NAMALWA (cell line): ENCODE measurements around the gene IQCC.

Experiments
- DNase-seq: peaks from one replicate; pipeline ENCODE4 v3.0.0-alpha.2; 2015; ENCODE audit warnings: low spot score

The IQCC gene

DNA sequence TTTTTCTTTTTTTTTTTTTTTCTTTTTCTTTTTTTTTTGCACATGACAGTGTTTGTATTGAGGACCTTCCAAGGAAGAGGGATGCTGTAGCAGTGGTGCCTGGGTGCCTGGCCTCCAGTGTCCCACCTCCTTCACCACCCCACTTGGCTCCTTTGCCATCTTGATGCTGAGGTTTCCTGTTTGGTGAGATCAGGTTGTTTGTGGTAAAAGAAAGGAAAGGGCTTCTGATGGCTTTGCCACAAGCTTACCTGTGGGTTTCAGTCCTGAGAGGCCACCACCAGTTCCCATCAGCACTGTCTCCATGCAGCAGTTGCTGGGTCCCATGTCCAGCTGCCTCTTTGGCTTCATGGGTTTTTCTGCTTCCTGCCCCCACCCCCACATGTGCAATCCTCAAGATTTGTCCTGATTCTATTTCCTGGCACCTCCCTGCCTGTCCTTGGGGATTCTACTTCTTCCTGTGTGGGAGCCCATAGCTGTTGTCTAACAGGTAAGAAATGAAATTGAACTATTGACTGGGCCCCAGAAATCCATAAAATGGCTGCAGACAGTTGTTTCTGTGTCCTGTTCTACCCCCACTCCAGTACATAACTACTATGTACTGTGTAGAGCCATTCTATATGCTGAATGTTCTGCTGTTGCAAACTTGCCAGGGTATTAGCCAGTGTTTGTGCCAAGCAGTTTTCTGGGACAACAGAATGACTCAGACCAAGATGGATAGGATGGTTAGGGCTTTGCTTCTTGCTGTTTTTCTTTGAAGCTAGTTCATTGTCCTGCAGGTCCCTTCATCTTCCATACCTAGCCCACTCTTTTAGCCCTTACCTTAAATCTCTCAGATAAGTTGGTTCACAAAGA lies 9.3 kb upstream of the IQCC start:
- DNase-seq: no peak

DNA sequence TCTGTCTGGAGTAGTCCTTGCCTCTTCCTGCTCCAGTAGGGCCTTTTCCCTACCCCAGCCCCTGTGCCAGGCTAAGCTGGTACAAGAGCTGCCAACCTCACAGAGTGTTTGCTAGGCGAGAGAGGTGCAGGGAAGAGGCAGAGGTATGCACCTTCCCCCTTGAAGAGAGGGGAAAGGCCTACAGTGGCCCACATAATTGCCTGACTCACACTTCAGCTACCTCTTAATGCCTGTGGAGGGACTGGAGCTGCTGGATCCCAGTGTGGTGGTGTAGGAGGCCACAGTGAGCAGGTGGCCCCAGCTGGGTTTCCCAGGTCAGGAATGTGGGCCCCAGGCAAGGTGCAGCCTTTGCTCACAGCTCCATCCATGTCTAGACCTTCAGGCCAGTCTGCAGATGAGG lies 8.4 kb upstream of the IQCC start:
- DNase-seq: no peak

DNA sequence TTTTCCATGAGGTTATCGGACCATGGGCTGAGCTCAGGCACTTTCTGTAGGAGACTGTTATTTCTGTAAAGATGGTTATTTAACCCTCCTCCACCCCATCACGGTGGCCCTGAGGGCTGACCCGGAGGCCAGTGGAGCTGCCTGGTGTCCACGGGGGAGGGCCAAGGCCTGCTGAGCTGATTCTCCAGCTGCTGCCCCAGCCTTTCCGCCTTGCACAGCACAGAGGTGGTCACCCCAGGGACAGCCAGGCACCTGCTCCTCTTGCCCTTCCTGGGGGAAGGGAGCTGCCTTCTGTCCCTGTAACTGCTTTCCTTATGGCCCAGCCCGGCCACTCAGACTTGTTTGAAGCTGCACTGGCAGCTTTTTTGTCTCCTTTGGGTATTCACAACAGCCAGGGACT lies 7.6 kb upstream of the IQCC start:
- DNase-seq: no peak

DNA sequence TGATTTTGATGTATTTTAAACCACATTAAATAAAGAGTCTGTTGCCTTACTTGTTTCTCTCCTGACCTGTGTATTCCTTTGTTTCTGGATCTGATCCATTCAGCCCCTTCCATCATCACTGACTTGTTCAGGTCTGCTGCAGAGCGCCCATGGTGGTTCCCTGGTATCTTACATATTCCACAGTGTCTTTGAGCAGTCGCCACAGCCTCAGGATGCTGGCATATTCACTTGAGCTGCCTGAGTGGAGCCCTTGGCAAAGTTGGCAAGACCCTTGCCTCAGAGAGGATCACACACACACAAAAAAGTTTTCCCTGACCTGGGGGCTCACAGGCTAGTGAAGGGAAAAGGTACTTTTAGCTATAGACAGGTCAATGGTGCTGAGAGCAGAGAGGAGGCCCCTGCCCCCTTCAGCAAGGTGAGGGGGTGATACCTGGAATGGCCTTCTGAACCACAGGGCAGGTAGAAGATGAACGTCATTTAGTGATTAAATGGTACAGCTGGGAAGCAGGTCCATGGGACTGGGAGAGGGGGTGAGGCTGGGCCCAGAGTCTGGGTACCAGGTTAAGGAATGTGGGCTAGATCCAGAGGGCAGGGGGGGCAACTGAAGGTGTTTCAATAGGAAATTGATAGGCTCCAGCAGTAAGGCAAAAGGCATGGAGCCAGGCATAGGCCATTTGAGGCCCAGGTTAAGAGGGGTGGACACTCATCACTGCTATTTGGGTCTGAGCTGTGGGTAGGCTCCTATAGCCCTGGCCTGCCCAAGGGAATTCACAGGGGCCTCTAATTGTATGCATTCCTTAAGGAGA lies 7.0 kb upstream of the IQCC start:
- DNase-seq: no peak

DNA sequence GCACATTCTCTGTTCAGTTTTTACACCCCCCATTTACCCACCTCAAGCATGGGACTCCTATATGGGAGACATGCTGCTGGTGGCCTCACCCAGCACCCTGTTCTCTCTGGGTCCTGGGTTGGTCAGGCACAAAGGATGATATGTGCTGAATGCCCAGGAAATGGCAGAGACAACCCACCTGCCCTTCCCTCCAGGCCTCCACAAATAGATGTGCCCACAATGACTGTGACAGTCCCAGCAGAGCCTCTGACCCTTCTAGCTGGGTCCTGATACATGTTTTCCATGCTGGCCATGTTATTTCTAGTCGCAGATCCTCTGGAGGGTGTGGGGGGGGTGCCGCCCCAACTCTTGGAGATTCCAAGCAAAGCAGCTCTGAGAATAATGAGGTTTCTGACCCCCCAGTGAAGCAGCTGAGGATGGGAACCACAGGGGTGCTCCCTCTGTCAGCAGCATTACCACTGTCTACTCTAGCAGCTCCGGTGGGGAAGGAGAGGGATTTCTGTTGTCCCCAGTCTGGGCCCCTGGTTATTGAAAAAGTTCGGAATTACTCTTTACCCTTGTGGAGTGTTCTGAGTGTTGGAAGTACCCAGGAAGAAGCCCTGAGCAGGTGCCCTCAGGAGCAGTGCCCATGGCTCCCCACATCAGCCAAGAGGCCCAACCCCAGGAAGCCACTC lies 6.3 kb upstream of the IQCC start:
- no peak for DNase-seq

DNA sequence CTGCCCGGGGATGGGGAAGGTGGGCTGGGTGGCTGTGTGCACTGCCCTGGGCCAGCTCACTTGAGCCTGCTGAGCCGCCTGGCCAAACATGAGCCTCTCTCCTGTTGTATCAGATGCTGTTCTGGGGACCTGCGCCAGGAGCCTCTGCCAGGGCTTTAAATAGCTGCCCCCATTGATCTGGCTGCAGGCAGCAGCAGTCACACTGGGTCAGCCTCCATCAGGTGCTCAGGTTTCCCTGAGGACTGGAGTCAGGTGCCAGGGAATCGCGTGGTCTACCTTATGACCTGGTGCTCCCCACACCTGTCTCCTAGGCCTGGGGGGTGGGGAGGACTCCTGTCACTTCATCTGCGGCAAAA lies 5.8 kb upstream of the IQCC start:
- no peak for DNase-seq

DNA sequence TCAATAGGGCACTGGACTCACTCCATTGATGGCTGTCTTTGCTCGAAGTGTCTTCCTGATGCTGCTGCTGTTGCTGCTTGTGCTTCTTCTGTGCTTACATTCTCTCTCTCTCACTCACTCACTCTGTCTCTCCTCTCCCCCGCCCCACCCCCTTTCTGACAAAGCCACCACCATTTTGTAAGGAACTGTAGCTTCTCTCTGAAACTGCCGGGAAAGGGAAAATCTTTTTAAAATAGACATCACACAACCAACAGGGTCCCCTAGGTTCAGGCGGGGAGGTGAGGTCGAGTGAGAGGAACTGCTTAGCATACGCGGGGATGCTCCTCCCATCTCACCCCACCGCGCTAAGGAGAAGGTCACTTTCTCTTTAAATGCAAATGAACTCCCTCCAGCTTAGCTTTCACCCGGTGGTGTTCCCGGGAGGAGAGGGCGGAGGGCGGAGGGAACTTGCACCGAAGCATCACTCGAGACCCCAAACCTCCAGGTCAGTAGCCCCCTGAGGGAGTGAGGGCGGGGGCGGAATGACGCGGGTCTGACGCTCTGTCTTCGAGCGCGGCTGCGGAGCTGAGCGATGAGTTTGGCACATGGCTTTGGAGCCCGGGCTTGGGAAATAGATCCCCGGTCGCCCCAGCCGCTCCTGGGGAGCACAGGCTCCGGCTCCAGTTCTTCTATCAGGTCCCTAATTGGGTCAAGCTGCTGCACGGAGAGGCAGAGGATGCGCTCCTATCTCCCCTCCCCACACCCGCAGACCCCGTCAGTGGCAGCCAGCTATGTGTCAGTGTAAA lies 5.1 kb upstream of the IQCC start, which contains the start of gene CCDC28B:
CCDC28B (plus strand) TSS at position 370 of the 785 bp plus-strand sequence. CDS start 1,341 bp downstream, outside the sequence.
- peak; percentile 78 for DNase-seq

DNA sequence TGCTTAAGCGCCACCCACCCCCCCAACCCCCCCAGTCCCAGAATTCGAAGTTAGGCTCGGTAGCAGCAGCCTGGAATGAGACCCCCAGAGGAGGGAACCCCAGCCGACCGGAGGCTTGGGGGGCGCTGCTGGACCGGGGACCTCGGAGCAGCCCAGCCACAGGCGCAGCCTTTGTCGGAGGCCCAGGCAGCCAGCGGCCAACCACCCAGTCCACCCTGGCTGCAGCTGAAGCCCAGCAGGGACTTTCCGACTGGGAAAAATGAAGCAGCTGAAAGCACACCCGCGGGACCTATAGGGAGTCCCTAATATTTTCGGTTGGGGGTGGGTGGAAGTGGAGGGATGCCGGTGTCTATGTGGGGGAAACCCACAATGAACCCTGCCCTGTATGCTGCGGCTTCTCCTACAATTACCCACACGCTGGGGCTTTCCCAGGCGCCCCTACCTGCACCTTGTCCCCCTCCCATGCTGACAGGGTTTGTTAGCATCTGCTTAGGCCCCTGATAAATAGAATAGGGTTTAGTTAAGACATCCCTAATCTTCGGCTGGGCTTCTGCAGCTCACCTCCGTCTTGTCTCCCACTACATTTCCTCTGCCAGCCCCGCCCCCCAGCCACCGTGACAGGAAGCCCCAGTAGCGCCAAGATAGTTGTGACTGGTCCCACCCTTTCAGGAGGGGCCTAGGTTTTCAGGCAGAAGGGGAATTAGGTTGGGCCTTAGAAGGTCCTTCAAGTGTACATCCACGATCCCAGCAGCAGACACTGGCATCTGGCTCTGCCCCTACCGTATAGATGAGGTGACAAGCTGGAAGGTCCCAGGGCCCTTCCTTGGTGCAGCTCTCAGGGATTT lies 4.2 kb upstream of the IQCC start:
- peak; percentile 62 for DNase-seq

DNA sequence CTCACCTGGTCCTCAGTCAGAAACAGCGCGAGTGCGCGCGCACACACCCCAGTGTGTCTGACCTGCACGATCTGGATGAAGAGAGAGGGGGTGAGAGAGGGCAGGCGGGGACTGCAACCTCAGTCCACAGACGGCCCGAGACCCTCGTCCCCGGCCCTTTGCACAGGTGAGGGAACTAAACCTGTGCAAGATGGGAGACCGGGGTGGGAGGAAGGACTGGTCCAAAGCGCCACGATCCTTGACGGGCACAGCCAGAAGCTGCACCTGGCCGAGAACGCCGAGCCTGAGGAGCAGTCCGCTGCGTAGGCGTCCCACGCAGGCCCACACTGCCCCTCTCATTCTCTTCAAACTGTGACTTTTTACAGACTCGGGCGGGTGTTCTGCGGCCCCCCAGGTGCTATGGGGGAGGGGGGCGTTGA lies 519 bp upstream of the IQCC start:
- DNase-seq: no peak

DNA sequence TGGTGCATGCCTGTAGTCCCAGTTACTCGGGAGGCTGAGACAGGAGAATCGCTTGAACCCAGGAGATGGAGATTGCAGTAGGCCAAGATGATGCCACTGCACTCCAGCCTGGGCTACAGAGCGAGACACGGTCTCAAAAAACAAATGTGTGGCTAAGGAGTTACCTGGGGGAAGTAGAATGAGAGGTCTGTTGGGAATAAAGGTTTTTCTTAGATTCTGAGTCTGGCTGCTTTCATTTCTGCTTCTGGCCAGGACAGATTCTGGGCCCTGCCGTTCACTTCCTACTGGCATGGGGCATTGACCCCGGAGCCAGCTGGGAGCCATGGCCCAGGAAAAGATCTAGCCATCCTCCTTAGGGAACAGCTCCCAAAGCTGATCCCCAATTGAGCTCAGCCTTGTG lies 3.0 kb downstream of the IQCC start:
- no peak for DNase-seq

DNA sequence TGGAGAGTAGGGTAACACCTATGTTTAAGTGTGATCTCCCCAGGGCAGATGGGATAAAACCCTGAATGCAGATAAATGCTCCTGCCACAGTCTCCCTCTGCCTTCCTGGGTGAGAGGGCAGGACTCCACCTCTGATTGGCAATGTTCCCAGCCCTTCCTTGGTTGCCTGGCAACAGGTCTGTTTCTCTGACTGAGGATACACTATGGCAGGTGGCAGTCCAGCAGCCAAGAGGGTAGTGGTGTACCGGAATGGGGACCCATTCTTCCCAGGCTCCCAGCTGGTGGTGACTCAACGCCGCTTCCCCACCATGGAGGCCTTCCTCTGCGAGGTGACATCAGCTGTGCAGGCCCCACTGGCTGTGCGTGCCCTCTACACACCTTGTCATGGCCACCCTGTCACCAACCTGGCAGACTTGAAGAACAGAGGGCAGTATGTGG lies 3.4 kb downstream of the IQCC start, which contains the start of gene DCDC2B:
DCDC2B (plus strand) TSS at position 199 of the 438 bp plus-strand sequence; CDS start at position 204, 5 bp downstream.
- DNase-seq: no peak

DNA sequence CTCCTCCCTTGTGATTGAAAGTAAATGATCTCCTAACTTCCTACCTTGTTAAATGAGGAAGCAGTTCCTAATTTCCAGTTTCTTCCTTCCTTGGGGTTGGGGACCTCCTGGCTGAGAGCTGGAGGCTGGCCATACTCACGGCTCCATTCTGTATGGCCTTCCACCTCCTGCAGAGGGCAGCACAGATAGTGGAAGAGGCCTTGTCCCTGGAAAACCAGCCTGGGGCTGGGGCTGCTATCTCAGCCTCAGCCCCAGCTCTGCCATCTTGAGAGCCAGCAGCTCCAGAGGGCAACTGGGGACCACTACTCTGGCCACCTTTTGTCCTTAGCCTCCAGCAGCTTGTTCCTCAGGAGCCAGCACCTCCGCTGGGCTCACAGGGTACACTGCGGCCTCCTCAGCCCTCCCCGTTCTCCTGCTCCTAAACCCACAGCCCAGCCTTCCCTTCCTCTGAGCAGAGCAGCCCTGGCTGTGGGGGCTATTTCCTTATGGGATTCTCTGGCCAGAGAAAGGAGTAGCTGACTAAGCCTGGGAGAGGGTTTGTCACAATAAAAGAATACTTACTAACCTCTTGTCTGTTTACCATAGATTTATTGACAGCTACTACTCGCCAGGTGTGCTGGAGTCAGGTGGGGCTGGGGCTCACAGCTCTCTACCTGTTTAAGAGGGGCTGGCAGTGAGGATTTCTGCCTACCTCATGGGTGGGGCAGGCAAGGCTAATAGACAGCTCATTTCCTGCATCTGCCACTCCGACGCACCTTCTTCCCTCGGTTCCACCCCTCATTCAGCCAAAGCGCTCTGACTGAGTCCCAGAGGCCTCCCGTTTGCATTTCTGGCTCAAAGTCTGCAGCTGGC lies 10.4 kb downstream of the IQCC start:
- DNase-seq: peak; percentile 76

DNA sequence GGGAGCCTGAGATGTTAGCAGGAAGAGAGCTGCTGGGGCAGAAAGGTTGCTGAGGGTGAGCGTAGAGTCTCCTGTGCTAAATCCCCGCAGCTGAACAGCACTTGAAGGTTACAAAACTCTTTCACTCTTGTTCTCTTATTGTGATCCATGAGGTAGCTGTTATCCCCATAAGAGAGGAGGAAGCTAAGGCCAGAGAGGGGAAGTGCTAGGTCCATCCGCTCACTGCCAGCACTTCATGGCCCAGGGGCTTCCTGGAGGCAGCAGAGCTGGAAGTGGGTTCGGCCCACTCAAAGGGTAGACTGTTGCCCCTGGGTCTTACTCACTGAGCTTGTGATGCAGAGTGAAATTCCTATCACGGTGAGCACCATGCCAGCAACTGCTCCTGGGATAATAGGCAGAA lies 11.1 kb downstream of the IQCC start:
- no peak for DNase-seq

DNA sequence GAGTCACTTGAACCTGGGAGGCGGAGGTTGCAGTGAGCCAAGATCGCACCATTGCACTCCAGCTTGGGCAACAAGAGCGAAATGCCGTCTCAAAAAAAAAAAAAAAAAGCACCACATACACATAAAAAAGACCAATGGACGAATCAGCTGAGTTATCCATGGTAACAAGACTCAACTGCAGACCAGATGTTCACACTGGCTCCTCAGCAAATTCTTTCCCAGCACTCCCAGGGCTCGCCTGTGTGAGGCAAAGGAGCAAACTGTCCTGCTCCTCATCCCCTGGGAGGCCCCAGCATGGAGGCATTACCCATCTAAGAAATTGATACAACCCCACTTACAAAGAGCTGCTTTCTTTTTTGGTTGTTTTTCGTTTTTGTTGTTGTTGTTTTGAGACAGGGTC lies 13.6 kb downstream of the IQCC start:
- DNase-seq: no peak

DNA sequence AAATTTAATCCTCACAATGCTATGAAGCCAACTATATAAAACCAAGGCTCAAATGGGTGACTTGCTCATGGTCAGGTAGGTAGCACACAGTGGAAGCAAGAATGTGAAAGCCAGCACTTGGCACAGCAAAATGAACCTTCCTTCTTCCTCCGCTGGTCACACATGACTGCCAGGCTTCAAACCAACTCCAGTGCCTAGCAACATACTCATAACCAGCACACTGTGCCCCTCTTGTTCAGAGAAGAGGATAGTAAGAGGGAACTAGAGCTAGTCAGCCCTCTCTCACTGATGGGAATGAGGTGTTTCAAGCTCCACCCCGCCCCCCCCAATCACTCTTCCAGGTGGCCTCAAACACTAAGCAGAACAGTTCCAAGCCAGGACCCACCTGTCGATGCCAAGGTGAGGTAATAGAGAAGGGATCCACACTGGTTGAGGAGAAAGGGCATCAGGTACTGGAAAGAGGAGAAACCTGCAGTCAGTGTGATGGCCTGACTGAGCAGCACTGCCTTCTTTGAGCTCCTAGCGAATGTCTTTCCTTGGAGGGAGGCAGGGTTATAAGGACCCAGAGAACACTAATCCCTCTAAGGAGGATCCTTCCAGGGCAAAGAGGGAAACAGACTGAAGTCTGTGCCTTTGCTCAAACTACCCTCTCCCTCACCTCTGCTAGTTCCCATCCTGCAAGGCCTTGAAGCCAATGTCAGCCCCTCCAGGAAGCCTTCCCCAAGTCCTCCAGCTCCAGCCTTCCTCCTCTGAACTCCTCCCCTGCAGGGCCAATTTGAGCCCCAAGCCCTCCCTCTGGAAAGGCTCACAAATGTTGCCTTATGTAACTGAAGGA lies 15.5 kb downstream of the IQCC start:
- DNase-seq: peak; percentile 77

DNA sequence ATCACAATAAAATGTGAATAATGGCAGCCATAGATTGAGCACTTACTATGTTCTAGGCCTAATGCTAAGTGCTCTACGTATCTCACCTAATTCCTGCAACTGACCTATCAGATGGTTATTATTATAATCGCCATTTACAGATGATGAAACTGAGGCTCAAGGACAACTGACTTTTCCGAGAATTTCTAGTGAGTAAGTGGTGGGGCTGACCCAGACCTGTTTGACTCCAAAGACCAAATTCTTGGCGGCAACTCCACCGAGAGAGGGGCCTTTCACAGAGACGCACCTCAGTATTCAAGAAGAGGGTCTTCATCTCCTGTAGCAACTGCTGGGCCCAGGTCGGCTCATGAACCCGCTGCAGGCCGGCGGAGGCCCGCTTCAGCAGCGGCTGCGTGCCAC lies 16.1 kb downstream of the IQCC start:
- DNase-seq: no peak

DNA sequence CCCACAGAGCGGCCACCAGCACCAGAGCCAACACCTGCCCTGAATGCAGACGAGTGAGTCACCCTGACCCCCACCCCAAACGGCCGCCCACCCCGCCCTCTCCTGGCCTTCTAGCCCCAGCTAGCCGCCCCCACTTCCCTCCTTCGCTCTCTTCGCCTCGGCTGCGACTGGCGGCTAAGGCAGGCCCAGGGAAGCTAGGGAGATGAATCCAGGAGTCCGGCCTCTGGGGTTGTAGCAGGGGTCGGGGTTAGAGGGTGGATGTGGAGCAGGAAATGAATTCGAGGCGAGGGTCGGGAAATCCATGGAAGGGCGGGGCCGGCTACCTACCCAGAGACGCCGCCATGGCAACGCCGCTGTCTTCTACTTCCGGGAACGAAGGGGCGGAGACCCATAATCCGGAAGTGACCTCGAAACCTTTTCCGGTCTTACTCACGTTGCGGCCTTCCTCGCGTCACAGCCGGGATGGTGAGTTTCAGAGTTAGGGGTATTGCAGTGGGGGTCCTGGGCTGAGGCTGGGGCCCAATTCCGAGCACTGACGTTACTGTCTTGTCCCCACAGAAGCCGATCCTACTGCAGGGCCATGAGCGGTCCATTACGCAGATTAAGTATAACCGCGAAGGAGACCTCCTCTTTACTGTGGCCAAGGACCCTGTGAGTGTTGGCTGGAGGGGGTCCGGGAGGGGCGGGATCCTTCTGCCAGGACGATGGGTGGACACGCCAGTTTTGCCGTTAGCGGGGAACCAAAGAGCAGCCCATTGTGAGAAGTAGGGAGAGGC lies 16.7 kb downstream of the IQCC start, which contains the start of the genes EIF3I and TMEM234:
EIF3I (plus strand) TSS at position 428 of the 776 bp plus-strand sequence; CDS start at position 463, 35 bp downstream.
TMEM234 (minus strand) TSS at position 374 of the 776 bp plus-strand sequence; CDS start at position 343, 31 bp downstream.
- DNase-seq: peak; percentile 94

DNA sequence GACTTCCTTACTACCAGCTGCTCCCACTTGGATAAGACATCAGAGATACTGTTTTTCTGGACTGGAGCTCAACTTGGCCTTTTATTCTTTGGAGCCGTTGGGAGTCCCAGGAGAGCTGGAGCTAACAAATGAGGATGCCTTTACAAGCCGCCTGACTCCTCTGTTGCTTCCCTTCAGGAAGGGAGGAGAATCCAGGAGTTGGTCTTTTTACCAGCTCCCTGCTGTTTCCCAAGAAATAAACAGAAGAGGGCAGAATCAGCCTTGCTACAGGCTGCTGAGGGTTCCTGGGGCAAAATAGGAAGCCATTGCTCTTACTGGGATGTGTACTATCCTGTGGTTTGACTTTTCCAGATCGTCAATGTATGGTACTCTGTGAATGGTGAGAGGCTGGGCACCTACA lies 18.2 kb downstream of the IQCC start:
- no peak for DNase-seq
